Trophoblast cell (in vitro differentiated cells and primary cell): Measurements from ENCODE around the gene TMEM161B.

Experiments
- DNase-seq, 2 donors: peaks; one replicate each; pipeline ENCODE4 v3.0.0-alpha.2; 2016
- H2AFZ ChIP-seq: 2 replicates; pipeline ENCODE4 v1.6.1; 2013; ENCODE audit warnings: low read length, moderate library complexity, mild to moderate bottlenecking; ENCODE audit not compliant: insufficient read depth, poor library complexity
- H2AK5ac ChIP-seq: 2 replicates; pipeline ENCODE4 v1.6.1; 2013; ENCODE audit warnings: mild to moderate bottlenecking, low read length
- H2BK120ac ChIP-seq: 2 replicates; pipeline ENCODE4 v1.6.1; 2013; ENCODE audit warnings: low read length, mild to moderate bottlenecking, moderate library complexity; ENCODE audit not compliant: insufficient read depth, poor library complexity
- H2BK12ac ChIP-seq: 2 replicates; pipeline ENCODE4 v1.6.1; 2013; ENCODE audit warnings: mild to moderate bottlenecking, low read length, moderate library complexity
- H2BK5ac ChIP-seq: 2 replicates; pipeline ENCODE4 v1.6.1; 2013; ENCODE audit warnings: low read length, low read depth, moderate library complexity, mild to moderate bottlenecking; ENCODE audit not compliant: poor library complexity
- H3K14ac ChIP-seq: 2 replicates; pipeline ENCODE4 v1.6.1; 2013; ENCODE audit warnings: mild to moderate bottlenecking, low read length
- H3K18ac ChIP-seq: 2 replicates; pipeline ENCODE4 v1.6.1; 2013; ENCODE audit warnings: mild to moderate bottlenecking, low read length
- H3K23ac ChIP-seq: 2 replicates; pipeline ENCODE4 v1.6.1; 2013; ENCODE audit warnings: low read length
- H3K27ac ChIP-seq: 2 replicates; pipeline ENCODE4 v1.5.1; 2013; ENCODE audit warnings: low read depth, mild to moderate bottlenecking, inconsistent platforms, low read length, moderate library complexity
- H3K27me3 ChIP-seq: 2 replicates; pipeline ENCODE4 v1.6.1; 2013; ENCODE audit warnings: inconsistent platforms, mild to moderate bottlenecking, low read length, moderate library complexity; ENCODE audit not compliant: insufficient read depth
- H3K36me3 ChIP-seq, 2 experiments: 1 replicate in 1 of 2; 2 replicates in 1 of 2; pipeline ENCODE4 v1.6.1; 2013; ENCODE audit warnings: low read length in 2 of 2, mild to moderate bottlenecking in 2 of 2, moderate library complexity in 1 of 2; ENCODE audit not compliant: insufficient read depth in 2 of 2, control insufficient read depth in 1 of 2
- H3K4ac ChIP-seq: 2 replicates; pipeline ENCODE4 v1.6.1; 2013; ENCODE audit warnings: low read depth, mild to moderate bottlenecking, low read length, moderate library complexity
- H3K4me1 ChIP-seq, 2 experiments: 1 replicate in 1 of 2; 2 replicates in 1 of 2; pipeline ENCODE4 v1.6.1; 2013; ENCODE audit warnings: low read length in 2 of 2, mild to moderate bottlenecking in 2 of 2, moderate library complexity in 1 of 2; ENCODE audit not compliant: insufficient read depth in 2 of 2, control insufficient read depth in 1 of 2
- H3K4me2 ChIP-seq: 2 replicates; pipeline ENCODE4 v1.6.1; 2013; ENCODE audit warnings: inconsistent platforms, mild to moderate bottlenecking, low read length, moderate library complexity
- H3K4me3 ChIP-seq: 2 replicates; pipeline ENCODE4 v1.5.1; 2013; ENCODE audit warnings: mild to moderate bottlenecking, low read depth, low read length, inconsistent platforms
- H3K79me1 ChIP-seq: one replicate; pipeline ENCODE4 v1.6.1; 2013; ENCODE audit warnings: low read length
- H3K79me2 ChIP-seq: 2 replicates; pipeline ENCODE4 v1.6.1; 2013; ENCODE audit warnings: low read length, mild to moderate bottlenecking; ENCODE audit not compliant: control insufficient read depth, insufficient read depth, poor library complexity
- H3K9ac ChIP-seq: 2 replicates; pipeline ENCODE4 v1.6.1; 2013; ENCODE audit warnings: mild to moderate bottlenecking, low read length
- H3K9me3 ChIP-seq: 2 replicates; pipeline ENCODE4 v1.6.1; 2013; ENCODE audit warnings: low read depth, mild to moderate bottlenecking, control low read depth, inconsistent platforms, low read length; ENCODE audit not compliant: insufficient read depth
- H4K12ac ChIP-seq: 2 replicates; pipeline ENCODE4 v1.6.1; 2013; ENCODE audit warnings: low read depth, mild to moderate bottlenecking, low read length, moderate library complexity
- H4K8ac ChIP-seq: 2 replicates; pipeline ENCODE4 v1.6.1; 2013; ENCODE audit warnings: low read depth, mild to moderate bottlenecking, low read length, moderate library complexity
- H4K91ac ChIP-seq: one replicate; pipeline ENCODE4 v1.6.1; 2013; ENCODE audit warnings: low read depth, mild to moderate bottlenecking, low read length, moderate library complexity
- WGBS: extraction: QIAGEN DNeasy Blood & Tissue Kit; methylation state at CpG from one replicate; pipeline ENCODE4 v1.1.7; 2013; ENCODE audit warnings: missing lambda C conversion rate; ENCODE audit not compliant: insufficient read length, insufficient coverage; ENCODE audit errors: extremely low coverage; 5-methylcytosine and 5-hydroxymethylcytosine counted together

TMEM161B gene

DNA sequence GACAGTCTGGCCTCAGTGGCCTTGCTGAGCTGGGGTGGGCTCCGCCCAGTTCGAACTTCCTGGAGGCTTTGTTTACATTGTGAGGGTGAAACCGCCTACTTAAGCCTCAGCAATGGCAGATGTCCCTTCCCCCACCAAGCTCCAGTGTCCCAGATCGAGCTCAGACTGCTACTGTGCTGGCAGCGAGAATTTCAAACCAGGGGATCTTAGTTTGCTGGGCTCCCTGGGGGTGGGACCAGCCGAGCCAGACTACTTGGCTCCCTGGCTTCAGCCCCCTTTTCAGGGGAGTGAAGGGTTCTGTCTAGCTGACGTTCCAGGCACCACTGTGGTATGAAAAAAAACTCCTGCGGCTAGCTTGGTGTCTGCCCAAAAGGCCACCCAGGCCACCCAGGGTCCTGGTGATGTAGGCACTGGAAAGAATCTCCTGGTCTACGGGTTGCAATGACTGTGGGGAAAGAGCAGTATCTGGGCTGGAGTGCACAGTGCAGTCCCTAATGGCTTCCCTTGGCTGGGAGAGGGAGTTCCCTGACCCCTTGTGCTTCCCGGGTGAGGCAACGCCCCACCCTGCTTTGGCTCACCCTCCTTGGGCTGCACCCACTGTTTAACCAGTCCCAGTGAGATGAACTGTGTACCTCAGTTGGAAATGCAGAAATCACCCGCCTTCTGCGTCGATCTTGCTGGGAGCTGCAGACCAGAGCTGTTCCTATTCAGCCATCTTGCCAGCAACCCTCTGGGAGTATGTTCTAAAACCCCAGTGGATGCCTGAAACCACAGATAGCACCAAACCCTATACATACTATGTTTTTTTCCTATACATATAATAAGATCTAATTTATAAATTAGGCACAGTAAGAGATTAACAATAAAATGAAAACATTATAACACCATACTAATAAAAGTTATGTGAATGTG, 95.5 kb downstream of the TMEM161B start:
- Histone ChIP-seq H3K9me3 (no peaks in the 10 kb centered on the region), H3K36me3 (no peaks in the 10 kb centered on the region), H3K4me2 (no peak overlapping the region), H3K9ac (no peak overlapping the region), H2BK120ac (no peak overlapping the region), H2BK12ac (no peak overlapping the region), H3K14ac (no peak overlapping the region), H4K8ac (peak overlapping the region; percentile 46), H3K4me1 (peaks cover 0 to 2% of the 10 kb centered on the region in 2 experiments), H4K12ac (no peak overlapping the region), H3K79me2 (no peaks in the 10 kb centered on the region), H4K91ac (no peak overlapping the region), H3K27me3 (no peaks in the 10 kb centered on the region), H2AK5ac (no peak overlapping the region), H3K23ac (no peak overlapping the region), H3K27ac (no peak overlapping the region), H3K4me3 (no peak overlapping the region), H2BK5ac (no peak overlapping the region), H3K79me1 (no peaks in the 10 kb centered on the region), H2AFZ (peak overlapping the region; percentile 17), H3K18ac (no peak overlapping the region), H3K4ac (no peak overlapping the region)
- no peak for DNase-seq
- WGBS: no CpG with 5 or more reads among the region's 14 CpGs

DNA sequence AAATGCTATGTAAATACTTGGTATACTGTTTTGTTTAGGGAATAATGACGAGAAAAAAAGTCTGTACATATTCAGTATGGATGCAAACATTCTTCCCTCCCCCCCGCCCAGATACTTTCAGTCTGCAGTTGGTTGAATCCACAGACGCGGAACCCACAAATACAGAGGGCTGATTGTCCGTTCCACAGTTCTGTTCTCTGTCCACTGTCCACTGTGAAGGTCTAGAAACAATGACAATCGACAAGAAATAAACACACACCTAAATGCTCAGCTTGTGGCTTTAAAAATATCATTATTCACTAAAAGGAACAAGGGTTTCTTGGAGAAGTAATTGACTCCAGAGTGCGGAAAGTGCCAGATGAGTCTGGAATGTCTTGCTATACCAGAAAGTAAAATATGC, 109.1 kb downstream of the TMEM161B start:
- DNase-seq: no peak
- Histone ChIP-seq H2AFZ (no peak overlapping the region), H2AK5ac (no peak overlapping the region), H3K14ac (no peak overlapping the region), H2BK120ac (no peak overlapping the region), H3K27me3 (no peaks in the 10 kb centered on the region), H3K79me2 (no peaks in the 10 kb centered on the region), H3K18ac (no peak overlapping the region), H3K9me3 (no peaks in the 10 kb centered on the region), H3K27ac (no peak overlapping the region), H3K4ac (no peak overlapping the region), H2BK12ac (no peak overlapping the region), H3K4me2 (no peak overlapping the region), H3K23ac (no peak overlapping the region), H4K12ac (no peak overlapping the region), H4K8ac (no peak overlapping the region), H3K4me3 (no peak overlapping the region), H3K9ac (no peak overlapping the region), H3K36me3 (no peaks in the 10 kb centered on the region), H3K79me1 (no peaks in the 10 kb centered on the region), H2BK5ac (no peak overlapping the region), H3K4me1 (no peaks in the 10 kb centered on the region), H4K91ac (no peak overlapping the region)
- WGBS: no CpG with 5 or more reads among the region's 7 CpGs

- no peaks in the 10 kb centered on the region for H3K9me3 ChIP-seq
- H3K4me2 ChIP-seq: no peak overlapping the region
- no peak overlapping the region for H2AFZ ChIP-seq
- no peak overlapping the region for H3K23ac ChIP-seq
- no peak overlapping the region for H3K4me3 ChIP-seq
- no peaks in the 10 kb centered on the region for H3K36me3 ChIP-seq
- H2AK5ac ChIP-seq: no peak overlapping the region
- no peak overlapping the region for H3K14ac ChIP-seq
- no peak overlapping the region for H2BK5ac ChIP-seq
- no peak overlapping the region for H4K91ac ChIP-seq
- WGBS: no CpG with 5 or more reads among the region's 2 CpGs
- no peak overlapping the region for H2BK12ac ChIP-seq
- H3K9ac ChIP-seq: no peak overlapping the region
- no peak overlapping the region for H3K18ac ChIP-seq
- no peak overlapping the region for H3K4ac ChIP-seq
- H4K8ac ChIP-seq: no peak overlapping the region
- no peaks in the 10 kb centered on the region for H3K27me3 ChIP-seq
- no peaks in the 10 kb centered on the region for H3K4me1 ChIP-seq
- no peaks in the 10 kb centered on the region for H3K79me1 ChIP-seq
- H4K12ac ChIP-seq: no peak overlapping the region
- no peak overlapping the region for H3K27ac ChIP-seq
- H2BK120ac ChIP-seq: no peak overlapping the region
- no peaks in the 10 kb centered on the region for H3K79me2 ChIP-seq
- DNase-seq: no peak
Measured at GRCh38 chr5:88158056-88158455, 110.6 kb downstream of the TMEM161B start.

- H3K9me3 ChIP-seq: no peaks in the 10 kb centered on the region
- WGBS: no CpG with 5 or more reads among the region's 1 CpG
- H4K8ac ChIP-seq: no peak overlapping the region
Measured at GRCh38 chr5:88154891-88155290, 113.8 kb downstream of the TMEM161B start.

More at GRCh38 chr5:88154891-88155290, 113.8 kb downstream of the TMEM161B start:
- Histone ChIP-seq H3K36me3 (no peaks in the 10 kb centered on the region), H2AFZ (no peak overlapping the region), H2BK5ac (no peak overlapping the region), H2BK120ac (no peak overlapping the region), H3K23ac (no peak overlapping the region), H3K4me2 (no peak overlapping the region), H3K79me2 (no peaks in the 10 kb centered on the region), H4K12ac (no peak overlapping the region), H3K27me3 (no peaks in the 10 kb centered on the region), H3K4ac (no peak overlapping the region), H3K27ac (no peak overlapping the region), H2AK5ac (no peak overlapping the region), H2BK12ac (no peak overlapping the region), H3K79me1 (no peaks in the 10 kb centered on the region), H3K18ac (no peak overlapping the region), H4K91ac (no peak overlapping the region), H3K4me1 (no peaks in the 10 kb centered on the region), H3K9ac (no peak overlapping the region), H3K4me3 (no peak overlapping the region), H3K14ac (no peak overlapping the region)
- no peak for DNase-seq
